ENCODE measurements around the gene CMTM5. TPM values are rescaled to one million over a fixed set of nuclear protein-coding genes. Genes with fewer than 3 reads are reported as not detected.
"Not testable (repeated sequence)": the region's sequence is repeated elsewhere in the genome, so short reads cannot be mapped to it uniquely, and the experiment has no call there.

The CMTM5 gene
- total RNA-seq, 1 donor from 2014 or later = not detected

- intact Hi-C loops (cut with micrococcal nuclease) = no loop called here
- no peak for DNase-seq (ENCODE audit: low spot score)
- Mint-ChIP-seq H3K27me3 (ENCODE audit: insufficient read depth) (peaks cover 1% of the 10 kb centered on the region), H3K9me3 (no peaks in the 10 kb centered on the region), H3K27ac (no peak overlapping the region), H3K36me3 (ENCODE audit: low read depth) (no peaks in the 10 kb centered on the region), H3K4me1 (ENCODE audit: low read depth) (peaks cover 23% of the 10 kb centered on the region), H3K4me3 (no peak overlapping the region)
These were observed 46.8 kb downstream of the CMTM5 start for GRCh38 chr14:23423657-23424056.

DNA sequence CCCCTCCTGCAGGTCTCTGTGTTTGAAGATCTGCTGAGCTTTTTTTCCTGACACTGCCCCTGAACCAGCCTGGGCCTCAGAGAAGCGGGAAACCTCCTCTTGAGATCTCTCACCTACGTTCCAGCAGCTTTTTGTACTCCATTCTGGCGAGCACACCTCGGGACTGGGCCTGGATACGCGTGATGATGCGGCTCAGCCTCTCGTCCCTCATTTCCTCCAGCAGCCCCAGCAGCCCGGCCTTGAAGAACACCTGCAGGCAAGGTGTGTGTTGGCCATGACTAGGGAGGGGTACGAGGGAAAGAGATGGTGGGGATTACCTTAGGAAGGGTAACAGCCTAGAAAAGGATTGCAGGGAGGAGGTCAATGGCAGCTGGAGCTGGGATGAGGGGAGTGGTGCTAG is 48.3 kb downstream of the CMTM5 start:
- Mint-ChIP-seq H3K36me3 (ENCODE audit: low read depth) (no peaks in the 10 kb centered on the region), H3K9me3 (no peaks in the 10 kb centered on the region), H3K27me3 (ENCODE audit: insufficient read depth) (no peaks in the 10 kb centered on the region), H3K4me3 (no peak overlapping the region), H3K27ac (no peak overlapping the region), H3K4me1 (ENCODE audit: low read depth) (peaks cover 21% of the 10 kb centered on the region)
- intact Hi-C loops (cut with micrococcal nuclease) = no loop called here
- DNase-seq (ENCODE audit: low spot score) = no peak

DNA sequence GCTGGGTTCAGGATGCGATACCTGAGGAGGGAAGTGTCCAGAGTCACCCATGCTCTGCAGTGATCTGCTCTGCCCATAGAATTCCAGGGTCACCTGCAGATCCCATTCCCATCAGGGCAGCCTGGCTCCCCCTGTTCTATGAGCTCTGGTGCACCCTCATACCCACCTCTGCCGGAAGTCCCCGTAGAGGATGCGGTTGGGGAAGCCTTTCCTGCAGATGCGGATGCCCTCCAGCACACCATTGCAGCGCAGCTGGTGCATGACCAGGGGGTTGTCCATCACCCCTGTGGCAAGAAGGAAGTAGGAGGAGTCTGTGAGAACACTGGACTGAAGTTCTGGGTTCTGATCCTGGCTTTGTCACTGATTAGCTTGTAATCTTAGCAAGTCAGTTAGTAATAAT is 49.0 kb downstream of the CMTM5 start:
- H3K27ac Mint-ChIP-seq; H3K4me3 Mint-ChIP-seq; intact Hi-C loops (cut with micrococcal nuclease); H3K9me3 Mint-ChIP-seq; DNase-seq (ENCODE audit: low spot score); H3K36me3 Mint-ChIP-seq (ENCODE audit: low read depth); H3K27me3 Mint-ChIP-seq (ENCODE audit: insufficient read depth): not testable (repeated sequence)
- H3K4me1 Mint-ChIP-seq (ENCODE audit: low read depth) = peaks cover 15% of the 10 kb centered on the region

GRCh38 chr14:23428686-23429495 is 52.0 kb downstream of the CMTM5 start:
- no peak overlapping the region for H3K4me3 Mint-ChIP-seq
- no peaks in the 10 kb centered on the region for H3K36me3 Mint-ChIP-seq (ENCODE audit: low read depth)
- no peaks in the 10 kb centered on the region for H3K4me1 Mint-ChIP-seq (ENCODE audit: low read depth)
- no peak overlapping the region for H3K27ac Mint-ChIP-seq
- peaks cover 2% of the 10 kb centered on the region for H3K27me3 Mint-ChIP-seq (ENCODE audit: insufficient read depth)
- intact Hi-C loops (cut with micrococcal nuclease) = no loop called here
- H3K9me3 Mint-ChIP-seq = no peaks in the 10 kb centered on the region
- no peak for DNase-seq (ENCODE audit: low spot score)

Other genes with a start within 250 kb of the CMTM5 start
- gene SLC7A8, start 193.4 kb upstream of the CMTM5 start, total RNA-seq = not detected in 2 replicates
- gene RNF212B, start 139.1 kb upstream of the CMTM5 start, total RNA-seq = not detected in 2 replicates
- gene HOMEZ, start 90.9 kb upstream of the CMTM5 start, total RNA-seq = 10.9 and 12.2 TPM in 2 replicates
- gene PPP1R3E, start 74.2 kb upstream of the CMTM5 start, total RNA-seq = 16.6 and 17.3 TPM in 2 replicates
- gene BCL2L2, start 70.2 kb upstream of the CMTM5 start, total RNA-seq = 4.1 and 7.1 TPM in 2 replicates
- gene PABPN1, start 55.6 kb upstream of the CMTM5 start, total RNA-seq = 252 and 266 TPM in 2 replicates
- gene SLC22A17, start 24.2 kb upstream of the CMTM5 start, total RNA-seq = 3.1 and 5.0 TPM in 2 replicates
- gene EFS, start 11.9 kb upstream of the CMTM5 start, total RNA-seq = not detected in 2 replicates
- gene IL25, start 4.2 kb upstream of the CMTM5 start, total RNA-seq = not detected in 2 replicates
- gene MYH6, start 31.2 kb downstream of the CMTM5 start, total RNA-seq = 0.52 and 0.59 TPM in 2 replicates
- 0.05 TPM in 2 replicates for gene MYH7, start 58.6 kb downstream of the CMTM5 start, total RNA-seq
- gene NGDN, start 92.7 kb downstream of the CMTM5 start, total RNA-seq = 80.1 and 84.5 TPM in 2 replicates
- 2.2 and 2.7 TPM in 2 replicates for gene ZFHX2, start 174.7 kb downstream of the CMTM5 start, total RNA-seq
- gene THTPA, start 179.2 kb downstream of the CMTM5 start, total RNA-seq = 14.3 and 14.5 TPM in 2 replicates
- 137 and 145 TPM in 2 replicates for gene AP1G2, start 190.7 kb downstream of the CMTM5 start, total RNA-seq
- 0.05 TPM in 1 of 2 replicates, not detected in the other for gene JPH4, start 201.7 kb downstream of the CMTM5 start, total RNA-seq

All from activated T-helper 1 cell treated with anti-CD3 and anti-CD28 coated beads, Interleukin-12 subunit alpha, Interleukin-12 subunit beta, Interleukin-2, Interleukin-4 antibody, amounts not matched to agents 30 ng/mL and 10 ng/mL and 1 ng/mL, durations not matched to agents 14 hours and 24 hours and 36 hours (primary cell).